Measurements from ENCODE around the gene DHX58.

DNA sequence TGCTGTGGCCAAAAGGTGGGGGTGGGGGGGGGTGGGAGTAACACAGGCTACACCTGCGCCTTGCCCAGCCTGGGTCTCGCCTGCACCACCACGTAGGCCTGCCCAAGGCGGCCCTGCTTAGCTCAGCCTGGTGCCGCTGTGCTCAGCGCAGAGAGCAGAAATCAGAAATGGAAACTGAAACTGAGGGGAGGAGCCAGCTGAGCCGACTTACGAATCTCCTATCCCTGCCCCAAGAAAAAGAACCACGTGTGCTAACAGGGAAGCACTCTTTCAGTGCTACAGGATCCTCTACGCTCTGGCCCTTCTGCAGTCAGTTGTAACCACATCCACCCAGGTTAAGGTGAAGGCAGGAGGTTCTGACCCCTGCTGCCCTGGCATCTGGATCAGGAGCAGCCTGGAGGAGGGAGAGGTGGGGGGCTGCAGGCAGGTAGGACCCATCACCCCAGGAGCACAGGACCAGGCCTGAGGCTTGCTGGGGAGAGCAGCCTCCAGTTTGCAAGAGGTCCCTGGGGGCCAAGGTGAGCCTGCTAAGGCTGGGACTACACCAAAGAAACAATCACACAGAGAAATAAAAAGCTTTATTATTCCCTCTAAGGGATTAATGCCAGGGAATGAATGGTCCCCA, at the start of gene DHX58:
- TF ChIP-seq POLR2A (IDR thresholded peaks at IDR 0.05), result peak in 2 of 4 donors; percentile 25 to 76
- TF ChIP-seq, protein P1, sequence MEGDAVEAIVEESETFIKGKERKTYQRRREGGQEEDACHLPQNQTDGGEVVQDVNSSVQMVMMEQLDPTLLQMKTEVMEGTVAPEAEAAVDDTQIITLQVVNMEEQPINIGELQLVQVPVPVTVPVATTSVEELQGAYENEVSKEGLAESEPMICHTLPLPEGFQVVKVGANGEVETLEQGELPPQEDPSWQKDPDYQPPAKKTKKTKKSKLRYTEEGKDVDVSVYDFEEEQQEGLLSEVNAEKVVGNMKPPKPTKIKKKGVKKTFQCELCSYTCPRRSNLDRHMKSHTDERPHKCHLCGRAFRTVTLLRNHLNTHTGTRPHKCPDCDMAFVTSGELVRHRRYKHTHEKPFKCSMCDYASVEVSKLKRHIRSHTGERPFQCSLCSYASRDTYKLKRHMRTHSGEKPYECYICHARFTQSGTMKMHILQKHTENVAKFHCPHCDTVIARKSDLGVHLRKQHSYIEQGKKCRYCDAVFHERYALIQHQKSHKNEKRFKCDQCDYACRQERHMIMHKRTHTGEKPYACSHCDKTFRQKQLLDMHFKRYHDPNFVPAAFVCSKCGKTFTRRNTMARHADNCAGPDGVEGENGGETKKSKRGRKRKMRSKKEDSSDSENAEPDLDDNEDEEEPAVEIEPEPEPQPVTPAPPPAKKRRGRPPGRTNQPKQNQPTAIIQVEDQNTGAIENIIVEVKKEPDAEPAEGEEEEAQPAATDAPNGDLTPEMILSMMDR (IDR thresholded peaks at IDR 0.05), result no peak
- TF ChIP-seq EP300 (IDR thresholded peaks at IDR 0.05), result no peak
- peak; percentile 74 to 82 for TF ChIP-seq POLR2AphosphoS5 (IDR thresholded peaks at IDR 0.05)
